IPS-18c (cell line): ENCODE results near the gene ITFG1.
"Not testable (repeated sequence)": the region's sequence is repeated elsewhere in the genome, so short reads cannot be mapped to it uniquely, and the experiment has no call there.

Source experiments
- H3K4me3 ChIP-seq: 2 replicates; pipeline ENCODE4 v1.7.0; 2013; ENCODE audit warnings: low read depth, mild to moderate bottlenecking, low read length, moderate library complexity; ENCODE audit not compliant: insufficient read depth
- H3K9me3 ChIP-seq: one replicate; pipeline ENCODE4 v1.6.1; 2013; ENCODE audit warnings: mild to moderate bottlenecking, low read length, moderate library complexity; ENCODE audit not compliant: control insufficient read depth, insufficient read depth

Gene ITFG1

DNA sequence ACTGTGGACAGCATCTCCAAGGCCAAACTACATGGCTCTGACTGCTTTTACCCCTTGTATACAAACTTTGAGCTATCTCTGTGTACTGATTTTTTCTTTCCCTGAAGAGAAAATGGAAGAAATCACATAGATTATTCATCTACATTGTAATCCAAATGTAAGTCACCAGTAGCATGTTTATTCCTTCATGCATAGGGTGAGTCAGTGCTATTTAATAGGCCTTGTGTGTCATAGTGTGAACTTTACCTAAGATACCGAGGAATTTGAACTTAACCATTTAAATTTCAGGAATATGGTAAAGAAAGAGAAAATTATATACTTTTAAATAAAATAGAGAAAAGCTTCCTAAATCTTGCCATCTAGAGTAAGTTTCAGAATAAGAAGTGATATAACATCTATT lies 16.8 kb upstream of the ITFG1 start:
- no peak overlapping the region for H3K4me3 ChIP-seq
- no peaks in the 10 kb centered on the region for H3K9me3 ChIP-seq

DNA sequence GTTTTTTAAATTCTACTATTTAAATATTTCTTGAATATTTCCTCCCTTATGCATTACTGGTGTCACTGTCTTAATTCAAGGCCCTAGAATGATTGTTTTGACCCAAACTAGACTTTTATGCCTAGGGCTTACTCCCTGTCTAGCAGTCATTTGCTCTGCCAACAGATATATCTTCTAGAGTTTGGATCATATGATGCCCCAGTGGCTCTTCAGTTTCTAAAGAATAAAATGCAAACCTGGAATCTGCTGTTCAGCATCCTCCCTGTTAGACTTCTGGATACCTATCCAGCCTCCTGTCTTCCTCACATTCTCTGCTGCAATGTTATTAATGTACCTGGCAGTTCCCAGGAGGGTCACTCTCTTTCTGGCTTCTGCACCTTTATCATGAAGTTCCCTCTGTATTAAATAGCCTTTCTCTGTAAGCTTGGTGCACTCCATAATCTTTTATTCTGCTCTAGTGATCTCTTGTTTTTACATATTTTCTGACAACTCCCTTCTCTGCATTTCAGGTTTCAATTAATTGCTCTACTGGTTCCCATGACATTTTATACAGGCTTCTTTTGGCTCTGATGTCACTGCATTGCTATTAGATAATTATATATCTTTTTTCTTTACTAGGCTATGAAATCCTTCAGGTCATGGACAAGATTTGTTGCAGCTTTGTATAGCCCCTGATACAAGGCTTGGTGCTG lies 15.9 kb upstream of the ITFG1 start:
- H3K9me3 ChIP-seq, result no peaks in the 10 kb centered on the region
- no peak overlapping the region for H3K4me3 ChIP-seq

DNA sequence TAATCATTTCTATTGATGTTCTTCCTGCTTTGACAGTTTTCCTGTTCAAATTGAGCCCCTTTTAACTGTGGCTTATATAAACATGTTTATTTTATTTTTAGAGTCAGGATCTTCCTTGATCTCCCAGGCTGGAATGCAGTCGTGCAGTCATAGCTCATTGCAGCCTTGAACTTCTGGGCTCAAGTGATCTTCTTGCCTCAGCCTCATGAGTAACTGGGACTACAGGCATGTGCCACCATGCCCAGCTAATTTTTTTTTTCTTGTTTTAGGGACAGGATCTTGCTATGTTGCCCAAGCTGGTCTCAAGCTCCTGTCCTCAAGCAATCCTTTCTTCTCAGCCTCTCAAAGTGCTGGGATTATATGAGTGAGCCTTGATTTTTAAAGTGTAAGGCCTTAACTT lies 14.9 kb upstream of the ITFG1 start:
- no peaks in the 10 kb centered on the region for H3K9me3 ChIP-seq
- no peak overlapping the region for H3K4me3 ChIP-seq

DNA sequence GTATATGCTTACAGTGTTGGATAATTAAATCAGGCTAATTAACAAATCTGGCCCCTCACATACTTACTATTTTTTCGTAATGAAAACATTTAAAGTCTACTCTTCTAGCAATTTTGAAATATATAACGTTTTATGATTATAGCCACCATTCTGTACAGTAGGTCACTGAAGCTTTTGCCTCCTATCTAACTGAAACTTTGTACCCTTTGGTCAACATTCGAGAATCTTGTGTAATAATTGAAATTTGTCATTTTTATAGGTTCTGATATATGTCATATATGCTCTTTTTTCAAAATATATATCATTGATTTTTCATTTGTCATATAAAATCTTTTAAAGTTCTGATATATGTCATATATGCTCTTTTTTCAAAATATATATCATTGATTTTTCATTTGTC lies 12.9 kb upstream of the ITFG1 start:
- H3K4me3 ChIP-seq, result no peak overlapping the region
- no peaks in the 10 kb centered on the region for H3K9me3 ChIP-seq

DNA sequence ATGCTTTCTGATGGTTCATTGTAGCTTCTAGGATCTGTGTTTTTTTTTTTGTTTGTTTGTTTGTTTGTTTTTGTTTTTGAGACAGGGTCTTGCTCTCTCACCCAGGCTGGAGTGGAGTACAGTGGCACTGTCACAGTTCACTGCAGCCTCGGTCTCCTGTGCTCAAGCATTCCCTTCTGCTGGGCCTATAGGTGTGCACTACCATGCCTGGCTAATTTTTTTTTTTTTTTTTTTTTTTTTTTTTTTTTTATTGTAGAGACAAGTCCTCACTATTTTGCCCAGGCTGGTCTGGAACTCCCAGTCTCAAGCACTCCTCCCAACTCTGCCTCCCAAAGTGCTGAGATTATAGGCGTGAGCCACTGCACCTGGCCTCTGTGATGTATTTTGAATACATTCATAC lies 12.1 kb upstream of the ITFG1 start:
- H3K4me3 ChIP-seq, H3K9me3 ChIP-seq: not testable (repeated sequence)

DNA sequence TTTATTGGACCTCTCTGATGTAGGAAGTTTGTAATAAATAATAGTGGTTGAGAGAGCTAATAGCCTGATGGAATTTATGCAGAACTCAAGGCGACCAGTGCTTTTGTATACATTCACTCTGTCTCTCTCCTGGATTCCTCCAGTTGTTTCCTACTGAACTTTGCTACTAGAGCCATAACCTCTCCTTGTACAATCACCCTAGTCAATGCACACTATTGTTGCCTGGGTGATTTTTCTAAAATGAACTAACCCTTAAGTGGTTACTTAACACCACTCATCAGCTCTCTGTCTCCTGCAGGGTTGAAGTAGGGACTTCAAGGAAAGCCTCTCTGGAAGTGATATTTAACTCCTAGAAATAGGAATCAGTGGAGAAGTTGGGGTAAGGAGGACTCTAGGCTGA lies 9.9 kb upstream of the ITFG1 start:
- H3K4me3 ChIP-seq, result no peak overlapping the region
- H3K9me3 ChIP-seq, result no peaks in the 10 kb centered on the region

DNA sequence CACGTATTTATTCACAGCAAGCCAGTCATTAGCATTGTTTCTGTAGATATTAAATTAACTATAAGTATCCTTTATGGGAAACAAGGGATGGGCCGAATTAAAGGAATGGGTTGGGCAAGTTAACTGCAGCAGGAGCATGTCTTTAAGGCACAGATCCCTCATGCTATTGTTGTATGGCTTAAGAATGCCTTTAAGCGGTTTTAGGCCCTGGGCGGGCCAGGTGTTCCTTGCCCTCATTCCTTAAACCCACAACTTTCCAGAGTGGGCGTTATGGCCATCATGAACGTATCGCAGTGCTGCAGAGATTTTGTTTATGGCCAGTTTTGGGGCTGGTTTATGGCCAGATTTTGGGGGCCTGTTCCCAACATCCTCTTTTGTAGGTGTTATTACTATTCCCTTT lies 9.3 kb upstream of the ITFG1 start:
- Histone ChIP-seq H3K9me3 (no peaks in the 10 kb centered on the region), H3K4me3 (no peak overlapping the region)

DNA sequence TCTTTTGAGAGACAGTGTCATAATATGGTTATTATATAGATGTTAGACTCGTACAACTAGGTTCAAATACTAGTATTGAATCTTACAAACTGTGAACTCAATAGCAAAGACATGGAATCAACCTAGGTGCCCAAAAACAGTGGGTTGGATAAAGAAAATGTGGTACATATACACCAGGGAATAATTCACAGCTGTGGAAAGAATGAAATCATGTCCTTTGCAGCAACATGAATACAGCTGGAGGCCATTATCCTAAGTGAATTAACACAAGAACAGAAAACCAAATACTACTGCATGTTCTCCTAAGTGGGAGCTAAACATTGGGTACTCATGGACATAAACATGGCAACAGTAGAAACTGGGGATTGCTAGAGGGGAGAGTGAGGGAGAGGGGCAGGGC lies 8.4 kb upstream of the ITFG1 start:
- Histone ChIP-seq H3K9me3 (no peaks in the 10 kb centered on the region), H3K4me3 (no peak overlapping the region)

DNA sequence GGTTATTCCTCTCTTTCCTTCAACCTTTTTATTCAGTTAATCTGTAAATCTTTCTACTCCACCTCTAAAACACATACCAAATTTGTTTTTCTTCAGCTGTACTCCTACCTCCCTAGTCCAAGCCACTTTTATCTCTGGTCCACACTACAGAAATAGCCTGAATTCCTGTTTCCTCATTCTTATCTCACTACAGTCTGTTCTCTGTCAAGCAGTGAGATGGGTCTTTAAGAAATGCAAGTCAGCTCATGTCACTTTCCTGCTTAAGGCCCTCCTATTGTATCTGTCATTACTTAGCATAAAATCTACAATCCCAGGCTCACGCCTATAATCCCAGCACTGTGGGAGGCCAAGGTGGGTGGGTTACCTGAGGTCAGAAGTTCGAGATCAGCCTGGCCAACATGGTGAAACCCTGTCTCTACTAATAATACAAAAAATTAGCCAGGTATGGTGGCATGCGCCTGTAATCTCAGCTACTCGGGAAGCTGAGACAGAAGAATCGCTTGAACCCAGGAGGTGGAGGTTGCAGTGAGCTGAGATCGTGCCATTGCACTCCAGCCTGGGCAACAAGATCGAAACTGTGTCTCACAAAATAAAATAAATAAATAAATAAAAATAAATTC lies 7.3 kb upstream of the ITFG1 start:
- H3K9me3 ChIP-seq, H3K4me3 ChIP-seq: not testable (repeated sequence)

DNA sequence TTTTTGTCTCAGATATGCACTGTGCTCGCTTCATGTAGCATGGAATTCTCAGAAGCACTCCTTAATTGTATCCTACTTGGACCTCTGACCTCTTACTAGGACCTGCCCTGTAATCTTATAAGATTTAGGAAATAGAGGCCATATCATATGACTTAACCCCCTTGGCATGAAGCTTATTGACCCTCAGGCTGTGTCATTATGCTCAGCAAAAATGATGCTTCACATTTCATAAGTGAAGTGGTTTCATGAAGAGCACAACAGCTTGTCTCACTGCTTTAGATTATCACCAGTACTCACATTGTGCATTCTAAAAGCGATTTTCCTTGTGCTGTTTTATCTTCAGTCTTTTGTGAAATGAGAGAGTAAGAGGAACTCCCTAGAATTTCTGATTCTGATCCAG lies 6.6 kb upstream of the ITFG1 start:
- Histone ChIP-seq H3K9me3 (no peaks in the 10 kb centered on the region), H3K4me3 (no peak overlapping the region)

DNA sequence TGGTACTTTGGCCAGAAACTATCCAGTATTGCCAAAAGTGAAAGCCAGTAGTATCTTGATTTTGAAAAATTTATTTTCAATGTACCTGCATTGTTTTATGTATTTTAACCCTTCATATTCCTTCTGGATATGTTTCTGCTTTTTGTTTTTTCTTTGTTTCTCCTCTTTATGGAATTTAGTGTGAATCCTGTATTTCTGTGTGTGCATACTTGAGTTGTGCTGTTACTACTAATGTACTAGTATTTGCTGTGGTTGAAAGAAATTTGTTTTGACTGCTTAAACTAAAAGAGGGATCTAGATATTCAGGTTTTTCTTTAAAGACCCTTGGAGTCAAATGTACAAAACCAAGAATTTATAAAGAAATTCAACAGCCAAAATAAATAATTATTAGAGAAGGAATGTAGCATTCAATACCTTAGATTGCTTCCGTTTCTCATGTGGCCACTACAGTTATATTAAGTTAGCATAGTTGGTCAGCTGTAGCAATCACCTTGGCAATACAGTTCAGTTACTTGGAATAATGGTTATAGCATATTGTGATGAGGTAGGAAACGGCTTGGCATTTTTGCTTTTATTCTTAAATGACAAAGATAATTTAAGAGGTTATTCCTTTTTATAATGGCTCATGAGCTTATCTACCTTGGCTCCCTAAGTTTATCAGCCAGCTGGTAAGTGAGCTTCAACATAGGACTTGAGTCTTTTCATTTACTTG lies 5.2 kb upstream of the ITFG1 start:
- Histone ChIP-seq H3K4me3 (no peak overlapping the region), H3K9me3 (no peaks in the 10 kb centered on the region)

DNA sequence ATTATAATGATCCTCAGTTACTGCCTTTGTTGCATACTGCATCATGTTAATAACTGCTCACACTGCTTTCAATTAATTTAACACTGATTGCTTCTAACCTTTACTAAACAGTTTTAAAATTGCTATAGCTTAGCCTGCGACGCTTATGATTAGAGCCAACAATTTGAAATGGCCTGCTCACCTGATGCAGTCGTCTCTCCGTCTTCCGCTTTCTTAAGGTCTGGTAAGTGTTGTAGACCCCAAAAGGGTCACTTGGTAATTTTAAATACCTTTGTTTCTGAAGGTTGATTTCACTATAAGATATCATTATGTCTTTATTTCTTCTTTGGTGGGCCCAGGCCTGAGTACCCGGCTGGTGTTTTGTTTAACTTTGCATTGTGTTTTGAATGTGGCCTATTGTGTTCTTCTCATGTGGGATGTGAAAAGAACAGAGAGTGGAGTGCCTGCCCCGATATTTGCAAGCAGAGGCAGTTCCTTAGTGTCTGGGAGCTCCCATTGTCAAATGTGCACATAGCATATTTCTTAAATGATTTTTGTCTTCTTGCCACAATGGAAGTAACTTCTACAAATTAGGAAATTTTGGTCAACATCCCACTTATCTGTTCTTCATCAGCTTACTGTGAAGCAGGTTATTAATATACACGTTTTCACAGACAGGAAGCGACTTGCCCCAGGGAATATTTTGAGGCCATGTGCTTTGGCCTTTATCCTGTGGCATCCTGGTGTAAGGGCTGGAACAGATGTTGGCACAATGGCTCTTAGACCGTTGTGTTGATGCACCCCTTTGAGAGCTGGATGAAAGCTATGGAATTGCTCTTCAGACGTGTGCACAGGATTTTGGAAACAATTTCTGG lies 3.1 kb upstream of the ITFG1 start:
- no peaks in the 10 kb centered on the region for H3K9me3 ChIP-seq

DNA sequence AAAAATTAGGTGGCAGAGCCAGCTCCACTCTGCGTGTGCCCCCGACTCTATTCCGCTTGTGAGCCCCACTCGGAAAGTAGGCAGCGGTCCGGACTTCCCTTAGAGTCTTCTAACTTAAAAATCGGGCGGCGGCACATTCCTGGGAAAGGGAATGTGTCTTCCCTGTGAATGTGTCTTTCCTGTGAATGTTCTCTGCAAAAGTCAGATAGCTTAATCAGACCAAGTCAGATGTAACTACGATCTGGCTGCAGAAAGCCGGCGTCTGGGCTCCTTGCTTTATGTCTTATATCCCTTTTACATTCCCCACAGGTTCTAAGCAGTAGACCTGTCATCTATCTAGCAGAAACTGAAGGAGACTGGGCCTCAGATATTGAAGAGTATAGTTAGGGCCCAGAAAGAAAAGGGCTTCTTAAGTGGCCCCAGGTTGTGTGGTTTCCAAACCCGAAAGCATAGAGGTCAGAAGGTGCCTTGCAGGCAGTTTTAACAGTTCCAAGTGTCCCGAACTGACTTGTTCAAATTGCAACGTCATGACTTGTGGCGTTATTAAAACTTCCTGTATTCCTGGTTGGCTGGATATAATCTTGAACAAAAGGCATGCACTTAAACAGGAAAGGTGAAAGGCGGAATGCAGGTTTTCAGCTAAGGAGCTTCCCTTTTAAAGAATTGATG lies 869 bp upstream of the ITFG1 start:
- Histone ChIP-seq H3K4me3 (peak overlapping the region; percentile 98), H3K9me3 (no peaks in the 10 kb centered on the region)

More for the DNA sequence above, 3.1 kb upstream of the ITFG1 start:
- no peak overlapping the region for H3K4me3 ChIP-seq

DNA sequence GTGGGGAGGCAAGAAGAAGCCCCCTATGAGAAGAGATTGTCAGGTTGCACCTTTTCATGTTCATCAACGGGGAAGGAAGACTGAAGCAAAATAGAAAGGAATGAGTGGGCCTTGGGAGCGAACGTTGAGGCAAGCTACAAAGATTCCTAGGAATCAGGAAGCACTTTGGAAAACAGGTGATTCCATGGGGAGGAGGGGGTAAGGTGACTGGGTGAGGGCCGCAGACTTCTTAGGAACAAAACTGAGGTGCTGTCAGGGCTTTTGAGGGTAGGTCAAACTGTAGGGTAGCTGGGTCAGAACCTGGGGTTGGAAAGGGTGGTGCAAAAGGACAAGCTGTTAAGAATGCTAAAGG lies 528 bp downstream of the ITFG1 start:
- peak overlapping the region; percentile 98 for H3K4me3 ChIP-seq

DNA sequence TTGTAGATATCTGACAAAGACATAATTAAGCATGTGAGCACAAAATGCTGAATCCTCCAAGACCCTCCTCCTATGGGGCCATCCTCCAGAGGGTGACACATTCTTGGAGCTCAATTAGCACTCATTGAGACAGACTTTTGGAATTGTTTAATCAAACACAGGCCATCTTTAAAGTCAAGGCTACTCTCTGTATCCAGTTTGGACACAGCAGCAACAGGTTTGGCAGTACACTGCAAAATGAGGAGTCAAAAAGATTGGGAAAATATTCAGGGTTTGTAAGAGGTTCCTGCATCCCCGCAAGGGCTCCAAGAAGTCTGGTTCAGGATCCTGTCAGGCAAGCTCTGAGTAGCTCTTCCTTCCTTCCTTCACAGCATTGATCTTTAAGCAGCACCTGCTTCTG lies 1.3 kb downstream of the ITFG1 start:
- peak overlapping the region; percentile 98; the same call in 1 of the 2 replicates for H3K4me3 ChIP-seq
- H3K9me3 ChIP-seq, result no peaks in the 10 kb centered on the region

More for the DNA sequence above, 528 bp downstream of the ITFG1 start:
- no peaks in the 10 kb centered on the region for H3K9me3 ChIP-seq

DNA sequence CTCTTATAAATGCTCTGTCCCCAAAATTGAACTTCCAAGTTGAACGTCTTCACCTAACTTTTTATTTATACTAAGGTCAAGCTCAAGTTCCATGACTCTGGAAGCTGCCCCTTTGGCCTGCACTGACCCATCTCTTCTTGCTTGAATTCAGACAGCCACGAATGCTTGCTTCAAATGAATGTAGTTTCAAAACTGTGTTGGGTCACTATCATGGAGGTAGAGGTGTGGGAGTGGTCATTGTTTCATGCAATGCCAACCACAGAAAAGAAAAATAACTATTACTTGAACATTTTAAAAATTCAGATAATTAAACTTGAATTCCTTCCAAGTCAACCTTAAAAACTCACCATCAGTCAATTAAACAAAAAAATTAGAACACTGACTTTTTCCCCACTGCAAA lies 2.5 kb downstream of the ITFG1 start:
- no peak overlapping the region for H3K4me3 ChIP-seq
- no peaks in the 10 kb centered on the region for H3K9me3 ChIP-seq

DNA sequence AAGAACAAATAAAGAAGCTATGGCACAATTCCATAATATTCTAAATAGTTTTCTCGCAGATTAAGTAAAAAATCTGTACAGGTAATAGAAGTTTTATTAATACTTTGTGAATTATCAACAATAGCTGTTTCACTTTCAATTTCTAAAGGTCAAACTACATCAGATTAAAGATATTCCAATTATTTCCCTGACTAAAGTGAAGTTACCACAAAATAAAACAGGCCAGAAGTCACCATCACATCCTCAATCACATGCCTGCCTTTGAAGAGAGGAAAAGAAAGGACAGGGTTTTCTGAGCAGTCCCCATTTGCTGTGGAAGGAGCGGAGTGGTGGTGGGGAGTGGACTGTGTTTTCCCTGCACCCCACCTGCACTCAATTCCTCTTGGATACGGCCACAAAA lies 11.1 kb downstream of the ITFG1 start:
- no peak overlapping the region for H3K4me3 ChIP-seq
- H3K9me3 ChIP-seq, result no peaks in the 10 kb centered on the region
